Measurements from ENCODE around the gene ALDH3A1. TPM values are rescaled to one million over a fixed set of nuclear protein-coding genes. Genes with fewer than 3 reads are reported as not detected.
A peak's percentile ranks its signal among the peaks of the same experiment; 100 is the strongest.

Gene ALDH3A1
- total RNA-seq, 4 donors from 2014 or later = 41.7 to 128 (median 83.9) TPM

GRCh38 chr17:19770985-19771735 is 23.1 kb upstream of the ALDH3A1 start:
- WGBS = 67% methylated on average over 6 of the region's 6 CpGs
- H3K4me1 ChIP-seq = peaks cover 7% of the 10 kb centered on the region
- no peak overlapping the region for H3K27ac ChIP-seq
- no peak overlapping the region for H3K4me3 ChIP-seq
- no peak for DNase-seq (ENCODE audit: low spot score in 2 of 2)
- TF ChIP-seq, protein P1, sequence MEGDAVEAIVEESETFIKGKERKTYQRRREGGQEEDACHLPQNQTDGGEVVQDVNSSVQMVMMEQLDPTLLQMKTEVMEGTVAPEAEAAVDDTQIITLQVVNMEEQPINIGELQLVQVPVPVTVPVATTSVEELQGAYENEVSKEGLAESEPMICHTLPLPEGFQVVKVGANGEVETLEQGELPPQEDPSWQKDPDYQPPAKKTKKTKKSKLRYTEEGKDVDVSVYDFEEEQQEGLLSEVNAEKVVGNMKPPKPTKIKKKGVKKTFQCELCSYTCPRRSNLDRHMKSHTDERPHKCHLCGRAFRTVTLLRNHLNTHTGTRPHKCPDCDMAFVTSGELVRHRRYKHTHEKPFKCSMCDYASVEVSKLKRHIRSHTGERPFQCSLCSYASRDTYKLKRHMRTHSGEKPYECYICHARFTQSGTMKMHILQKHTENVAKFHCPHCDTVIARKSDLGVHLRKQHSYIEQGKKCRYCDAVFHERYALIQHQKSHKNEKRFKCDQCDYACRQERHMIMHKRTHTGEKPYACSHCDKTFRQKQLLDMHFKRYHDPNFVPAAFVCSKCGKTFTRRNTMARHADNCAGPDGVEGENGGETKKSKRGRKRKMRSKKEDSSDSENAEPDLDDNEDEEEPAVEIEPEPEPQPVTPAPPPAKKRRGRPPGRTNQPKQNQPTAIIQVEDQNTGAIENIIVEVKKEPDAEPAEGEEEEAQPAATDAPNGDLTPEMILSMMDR (IDR thresholded peaks at IDR 0.05) = no peak
- TF ChIP-seq EP300 (IDR thresholded peaks at IDR 0.05) = no peak
- no peak for TF ChIP-seq POLR2A (IDR thresholded peaks at IDR 0.05)
- TF ChIP-seq POLR2AphosphoS5 (IDR thresholded peaks at IDR 0.05) = no peak
- peaks cover 27% of the 10 kb centered on the region for H3K36me3 ChIP-seq
- no peaks in the 10 kb centered on the region for H3K9me3 ChIP-seq
- no peaks in the 10 kb centered on the region for H3K27me3 ChIP-seq

- TF ChIP-seq EP300 (IDR thresholded peaks at IDR 0.05) = no peak
- no peak for TF ChIP-seq POLR2AphosphoS5 (IDR thresholded peaks at IDR 0.05)
- TF ChIP-seq, protein P1 (IDR thresholded peaks at IDR 0.05) = no peak
- TF ChIP-seq POLR2A (IDR thresholded peaks at IDR 0.05) = no peak
- Histone ChIP-seq H3K27me3 (no peaks in the 10 kb centered on the region), H3K9me3 (no peaks in the 10 kb centered on the region), H3K27ac (no peak overlapping the region), H3K4me3 (no peak overlapping the region), H3K4me1 (peaks cover 7% of the 10 kb centered on the region), H3K36me3 (peaks cover 16% of the 10 kb centered on the region)
- WGBS = 66% methylated on average over 7 of the region's 7 CpGs
- no peak for DNase-seq (ENCODE audit: low spot score in 2 of 2)
Measured at GRCh38 chr17:19769946-19770652, 22.0 kb upstream of the ALDH3A1 start.

DNA sequence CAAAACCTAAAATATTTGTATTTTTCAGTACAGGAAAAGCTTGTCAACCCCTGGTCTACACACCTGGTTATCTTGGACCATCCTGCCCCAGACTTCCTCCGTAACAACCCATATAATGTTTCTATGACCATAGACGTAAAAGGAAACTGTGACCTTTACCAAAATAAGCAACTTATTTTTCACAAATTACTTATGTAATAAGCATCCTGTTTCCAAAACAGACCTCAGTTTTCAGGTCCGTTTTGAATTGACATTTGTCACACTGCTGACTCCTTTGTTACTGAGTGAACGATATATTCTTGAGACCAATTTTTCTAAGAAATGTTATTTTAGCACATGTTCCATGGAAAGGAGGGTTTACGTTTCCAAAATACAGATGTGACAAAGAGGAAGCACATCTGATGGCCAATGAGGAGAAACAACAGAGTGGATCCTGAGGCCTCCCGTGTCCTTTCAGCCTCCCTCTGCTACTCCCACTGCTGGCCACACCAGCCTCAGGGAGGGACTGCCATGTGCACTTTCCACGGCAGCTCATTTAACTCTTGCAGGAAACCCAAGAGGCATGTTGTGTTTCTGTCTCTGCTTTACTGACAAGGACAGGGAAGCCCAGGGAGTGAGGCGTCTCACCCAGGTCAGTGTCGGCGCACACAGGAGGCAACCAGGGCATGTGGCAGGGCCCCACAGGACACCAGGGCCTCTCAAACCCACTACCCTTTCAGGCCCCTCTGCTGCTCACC is 20.1 kb upstream of the ALDH3A1 start:
- H3K4me3 ChIP-seq = no peak overlapping the region
- DNase-seq (ENCODE audit: low spot score in 2 of 2) = peak in 1 of 2 donors; percentile 41
- H3K27ac ChIP-seq = no peak overlapping the region
- peaks cover 7% of the 10 kb centered on the region for H3K4me1 ChIP-seq
- no peaks in the 10 kb centered on the region for H3K9me3 ChIP-seq
- 66% methylated on average over 10 of the region's 10 CpGs for WGBS
- no peaks in the 10 kb centered on the region for H3K27me3 ChIP-seq
- peaks cover 3% of the 10 kb centered on the region for H3K36me3 ChIP-seq
- TF ChIP-seq POLR2AphosphoS5 (IDR thresholded peaks at IDR 0.05) (no peak), POLR2A (IDR thresholded peaks at IDR 0.05) (no peak), EP300 (IDR thresholded peaks at IDR 0.05) (no peak)
- TF ChIP-seq, protein P1 (IDR thresholded peaks at IDR 0.05) = no peak

- Histone ChIP-seq H3K9me3 (no peaks in the 10 kb centered on the region), H3K4me1 (peaks cover 12% of the 10 kb centered on the region), H3K27ac (no peak overlapping the region), H3K36me3 (no peaks in the 10 kb centered on the region), H3K27me3 (no peaks in the 10 kb centered on the region), H3K4me3 (no peak overlapping the region)
- no peak for TF ChIP-seq EP300 (IDR thresholded peaks at IDR 0.05)
- no peak for TF ChIP-seq POLR2A (IDR thresholded peaks at IDR 0.05)
- TF ChIP-seq, protein P1 (IDR thresholded peaks at IDR 0.05) = peak; percentile 80 to 91
- TF ChIP-seq POLR2AphosphoS5 (IDR thresholded peaks at IDR 0.05) = no peak
- 14% methylated on average over 8 of the region's 12 CpGs for WGBS
- peak in 1 of 2 donors; percentile 80 for DNase-seq (ENCODE audit: low spot score in 2 of 2)
Measured at GRCh38 chr17:19766421-19767270, 18.5 kb upstream of the ALDH3A1 start.

All from suprapubic skin (tissue), 4 donors.